CD8-positive, alpha-beta memory T cell (primary cell): ENCODE measurements around the gene HTR3B. TPM values are rescaled to one million over a fixed set of nuclear protein-coding genes. Genes with fewer than 3 reads are reported as not detected.
A peak's percentile ranks its signal among the peaks of the same experiment; 100 is the strongest.

Source experiments
- CTCF ChIA-PET: fragments of 350-600 bp; sonication (Branson Sonifier 250); formaldehyde crosslinking; loops from one replicate; lab custom pipeline; 2021; ENCODE audit warnings: antibody characterized with exemption; lab: Charles Lee
- POLR2A ChIA-PET: fragments of 350-600 bp; sonication (Branson Sonifier 250); formaldehyde crosslinking; loops from one replicate; lab custom pipeline; 2021; ENCODE audit warnings: antibody characterized with exemption; lab: Charles Lee
- DNase-seq, 5 donors: peaks; one replicate each; pipeline versions ENCODE4 v3.0.0 to v3.0.0-alpha.2; 2020 to 2022; ENCODE audit warnings: mixed read lengths in 1 of 5
- H3K27ac ChIP-seq: one replicate; pipeline ENCODE4 v1.7.0; 2013; ENCODE audit warnings: low read depth, mild to moderate bottlenecking, low read length, moderate library complexity
- H3K27me3 ChIP-seq: 2 replicates; pipeline ENCODE4 v1.7.0; 2013; ENCODE audit warnings: low read length, mild to moderate bottlenecking; ENCODE audit not compliant: insufficient read depth, poor library complexity, severe bottlenecking
- H3K36me3 ChIP-seq: 2 replicates; pipeline ENCODE4 v1.7.0; 2013; ENCODE audit warnings: mild to moderate bottlenecking, low read length, moderate library complexity; ENCODE audit not compliant: insufficient read depth
- H3K4me1 ChIP-seq: 2 replicates; pipeline ENCODE4 v1.7.0; 2013; ENCODE audit warnings: mild to moderate bottlenecking, low read length, moderate library complexity; ENCODE audit not compliant: insufficient read depth
- H3K4me3 ChIP-seq: 2 replicates; pipeline ENCODE4 v1.7.0; 2013; ENCODE audit warnings: mild to moderate bottlenecking, low read length
- H3K9me3 ChIP-seq: 2 replicates; pipeline ENCODE4 v1.7.0; 2013; ENCODE audit warnings: mild to moderate bottlenecking, low read length
- H3K27ac Mint-ChIP-seq, 8 donors: one replicate each; pipeline ENCODE4 v1.8.0; 2020 to 2021; ENCODE audit warnings: mixed read lengths in 8 of 8, mild to moderate bottlenecking in 6 of 8, inconsistent platforms in 3 of 8, moderate library complexity in 3 of 8
- H3K27me3 Mint-ChIP-seq, 2 donors: one replicate each; pipeline ENCODE4 v1.8.0; 2020 to 2021; ENCODE audit warnings: mixed read lengths in 2 of 2, mild to moderate bottlenecking in 1 of 2, moderate library complexity in 1 of 2
- H3K36me3 Mint-ChIP-seq, 3 donors: one replicate each; pipeline ENCODE4 v1.8.0; 2020 to 2021; ENCODE audit warnings: mixed read lengths in 3 of 3, inconsistent platforms in 1 of 3, mild to moderate bottlenecking in 1 of 3
- H3K4me1 Mint-ChIP-seq, 3 donors: one replicate each; pipeline ENCODE4 v1.8.0; 2020 to 2021; ENCODE audit warnings: mixed read lengths in 3 of 3, inconsistent platforms in 1 of 3, mild to moderate bottlenecking in 1 of 3
- H3K4me3 Mint-ChIP-seq, 7 donors: one replicate each; pipeline ENCODE4 v1.8.0; 2020 to 2021; ENCODE audit warnings: mixed read lengths in 7 of 7, mild to moderate bottlenecking in 6 of 7, moderate library complexity in 4 of 7, inconsistent platforms in 2 of 7
- H3K9me3 Mint-ChIP-seq, 5 donors: one replicate each; pipeline ENCODE4 v1.8.0; 2020 to 2022; ENCODE audit warnings: mixed read lengths in 5 of 5, mild to moderate bottlenecking in 3 of 5, moderate library complexity in 2 of 5, inconsistent platforms in 1 of 5
- polyA plus RNA-seq: library from polyadenylated mRNA; unstranded; fragments of 300-500 nt; fragmentation: Illumina TruSeq; gene quantifications from one replicate; pipeline ENCODE4 v1.2.3, GENCODE V29; 2021
- total RNA-seq, 2 experiments: library from RNA; stranded (reverse); gene quantifications; one replicate each; pipeline ENCODE4 v1.2.3, GENCODE V29; 2021

HTR3B gene
- total and polyA plus RNA-seq, 3 experiments from 2014 or later, result not detected

DNA sequence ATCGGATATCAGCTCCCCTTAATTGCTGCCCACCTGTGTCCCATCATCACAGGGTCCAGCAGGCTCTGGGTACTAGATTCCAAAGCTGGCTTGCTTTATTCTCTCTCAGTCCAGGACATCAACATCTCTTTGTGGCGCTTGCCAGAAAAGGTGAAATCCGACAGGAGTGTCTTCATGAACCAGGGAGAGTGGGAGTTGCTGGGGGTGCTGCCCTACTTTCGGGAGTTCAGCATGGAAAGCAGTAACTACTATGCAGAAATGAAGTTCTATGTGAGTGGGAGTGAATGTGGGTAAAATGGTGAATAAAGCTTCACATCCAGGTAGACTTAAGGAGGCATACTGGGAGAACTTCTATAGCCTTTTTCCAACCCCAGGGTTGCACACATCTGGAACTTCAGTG is 81.3 kb downstream of the HTR3B start:
- no peak overlapping the region for H3K4me3 Mint-ChIP-seq
- Histone ChIP-seq H3K27ac (no peak overlapping the region), H3K9me3 (no peaks in the 10 kb centered on the region), H3K4me3 (no peak overlapping the region), H3K36me3 (no peaks in the 10 kb centered on the region), H3K4me1 (no peaks in the 10 kb centered on the region), H3K27me3 (no peaks in the 10 kb centered on the region)
- H3K27me3 Mint-ChIP-seq, result peaks cover 20 to 45% of the 10 kb centered on the region in 2 donors
- no peak overlapping the region for H3K27ac Mint-ChIP-seq
- POLR2A ChIA-PET, result no interaction called here
- H3K4me1 Mint-ChIP-seq, result no peaks in the 10 kb centered on the region
- DNase-seq, result no peak
- H3K36me3 Mint-ChIP-seq, result no peaks in the 10 kb centered on the region
- CTCF ChIA-PET, result no interaction called here
- H3K9me3 Mint-ChIP-seq, result no peaks in the 10 kb centered on the region

- Mint-ChIP-seq H3K27ac (no peak overlapping the region), H3K27me3 (peaks cover 22 to 50% of the 10 kb centered on the region in 2 donors), H3K9me3 (no peaks in the 10 kb centered on the region), H3K36me3 (no peaks in the 10 kb centered on the region), H3K4me3 (no peak overlapping the region), H3K4me1 (no peaks in the 10 kb centered on the region)
- H3K36me3 ChIP-seq, result no peaks in the 10 kb centered on the region
- ChIA-PET POLR2A (no interaction called here), CTCF (interaction anchor here (1.4 kb wide), 1 partner anchor 275 kb away, joined by 5 read pairs; no protein-coding TSS in a partner anchor)
- H3K27me3 ChIP-seq, result peaks cover 4% of the 10 kb centered on the region
- no peak overlapping the region for H3K4me3 ChIP-seq
- H3K27ac ChIP-seq, result no peak overlapping the region
- DNase-seq, result no peak
- no peaks in the 10 kb centered on the region for H3K9me3 ChIP-seq
- H3K4me1 ChIP-seq, result no peaks in the 10 kb centered on the region
Measured at GRCh38 chr11:113986351-113987140, 82.0 kb downstream of the HTR3B start.

GRCh38 chr11:113989381-113989780 is 84.8 kb downstream of the HTR3B start:
- no peak overlapping the region for H3K27ac Mint-ChIP-seq
- no peak overlapping the region for H3K27ac ChIP-seq
- H3K9me3 Mint-ChIP-seq, result no peaks in the 10 kb centered on the region
- peaks cover 33 to 58% of the 10 kb centered on the region in 2 donors for H3K27me3 Mint-ChIP-seq
- peaks cover 17% of the 10 kb centered on the region for H3K27me3 ChIP-seq
- no peak overlapping the region for H3K4me3 Mint-ChIP-seq
- no peaks in the 10 kb centered on the region for H3K4me1 ChIP-seq
- no peaks in the 10 kb centered on the region for H3K36me3 ChIP-seq
- H3K4me3 ChIP-seq, result no peak overlapping the region
- POLR2A ChIA-PET, result no interaction called here
- CTCF ChIA-PET, result interaction anchor here (11.6 kb wide), 1 partner anchor 273 kb away, joined by 149 read pairs; no protein-coding TSS in a partner anchor
- H3K4me1 Mint-ChIP-seq, result no peaks in the 10 kb centered on the region
- no peaks in the 10 kb centered on the region for H3K36me3 Mint-ChIP-seq
- H3K9me3 ChIP-seq, result no peaks in the 10 kb centered on the region
- DNase-seq, result no peak

DNA sequence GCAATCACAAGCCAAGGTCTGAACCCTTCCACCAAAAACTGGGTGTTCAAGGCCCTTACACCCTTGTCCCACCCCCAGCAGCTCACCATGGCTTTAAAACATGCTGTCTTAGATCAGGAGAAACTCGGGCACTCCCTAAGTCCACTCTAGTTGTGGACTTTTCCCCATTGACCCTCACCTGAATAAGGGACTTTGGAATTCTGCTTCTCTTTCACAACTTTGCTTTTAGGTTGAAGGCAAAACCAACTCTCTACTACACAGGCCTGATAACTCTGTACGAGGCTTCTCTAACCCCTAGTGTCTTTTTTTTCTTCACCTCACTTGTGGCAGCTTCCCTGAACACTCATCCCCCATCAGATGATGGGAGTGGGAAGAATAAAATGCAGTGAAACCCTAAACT is 85.3 kb downstream of the HTR3B start:
- Histone ChIP-seq H3K4me3 (no peak overlapping the region), H3K27ac (no peak overlapping the region), H3K9me3 (no peaks in the 10 kb centered on the region), H3K27me3 (peaks cover 17% of the 10 kb centered on the region), H3K36me3 (no peaks in the 10 kb centered on the region), H3K4me1 (no peaks in the 10 kb centered on the region)
- no peak for DNase-seq
- CTCF ChIA-PET, result interaction anchor here (11.6 kb wide), 1 partner anchor 272 kb away, joined by 149 read pairs; no protein-coding TSS in a partner anchor
- no peaks in the 10 kb centered on the region for H3K9me3 Mint-ChIP-seq
- no peak overlapping the region for H3K4me3 Mint-ChIP-seq
- no peaks in the 10 kb centered on the region for H3K4me1 Mint-ChIP-seq
- no peaks in the 10 kb centered on the region for H3K36me3 Mint-ChIP-seq
- no peak overlapping the region for H3K27ac Mint-ChIP-seq
- POLR2A ChIA-PET, result no interaction called here
- H3K27me3 Mint-ChIP-seq, result peaks cover 37 to 60% of the 10 kb centered on the region in 2 donors

DNA sequence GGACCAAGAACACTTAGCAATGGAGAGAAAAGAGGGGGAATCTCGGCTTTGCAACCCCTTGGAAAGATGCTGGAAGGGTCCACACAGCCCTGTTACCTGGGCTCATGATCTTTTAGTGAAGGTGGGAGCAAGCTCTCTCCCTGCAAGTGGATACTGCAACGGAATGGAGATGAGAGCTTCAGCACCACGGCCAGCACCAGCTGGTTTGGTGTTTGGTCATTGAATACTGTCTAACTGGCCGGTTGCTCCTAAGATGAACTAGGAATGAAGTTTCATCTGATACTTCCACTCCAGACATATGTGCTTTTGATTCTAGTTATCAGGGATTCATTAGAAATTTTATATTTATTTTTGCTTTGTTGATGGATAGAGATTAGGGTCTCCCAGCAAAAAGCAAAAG is 86.6 kb downstream of the HTR3B start:
- Mint-ChIP-seq H3K36me3 (no peaks in the 10 kb centered on the region), H3K27ac (no peak overlapping the region), H3K4me3 (no peak overlapping the region), H3K4me1 (no peaks in the 10 kb centered on the region), H3K9me3 (no peaks in the 10 kb centered on the region), H3K27me3 (peaks cover 38 to 60% of the 10 kb centered on the region in 2 donors)
- Histone ChIP-seq H3K4me3 (no peak overlapping the region), H3K27ac (no peak overlapping the region), H3K36me3 (no peaks in the 10 kb centered on the region), H3K9me3 (no peaks in the 10 kb centered on the region), H3K4me1 (no peaks in the 10 kb centered on the region), H3K27me3 (peaks cover 17% of the 10 kb centered on the region)
- ChIA-PET POLR2A (no interaction called here), CTCF (interaction anchor here (1.0 to 11.6 kb wide), 2 partner anchors 12 to 271 kb away, joined by 3 to 149 read pairs; no protein-coding TSS in a partner anchor)
- no peak for DNase-seq

- Histone ChIP-seq H3K36me3 (no peaks in the 10 kb centered on the region), H3K27me3 (peaks cover 17% of the 10 kb centered on the region), H3K4me1 (no peaks in the 10 kb centered on the region), H3K4me3 (no peak overlapping the region), H3K27ac (no peak overlapping the region), H3K9me3 (no peaks in the 10 kb centered on the region)
- no peak for DNase-seq
- H3K36me3 Mint-ChIP-seq, result no peaks in the 10 kb centered on the region
- peaks cover 35 to 54% of the 10 kb centered on the region in 2 donors for H3K27me3 Mint-ChIP-seq
- CTCF ChIA-PET, result interaction anchor here (1.0 to 11.6 kb wide), 2 partner anchors 13 to 270 kb away, joined by 3 to 149 read pairs; no protein-coding TSS in a partner anchor
- H3K4me1 Mint-ChIP-seq, result no peaks in the 10 kb centered on the region
- no peak overlapping the region for H3K4me3 Mint-ChIP-seq
- no peaks in the 10 kb centered on the region for H3K9me3 Mint-ChIP-seq
- POLR2A ChIA-PET, result no interaction called here
- H3K27ac Mint-ChIP-seq, result peak overlapping the region in 1 of 8 donors; percentile 66
Measured at GRCh38 chr11:113991718-113992458, 87.3 kb downstream of the HTR3B start.

DNA sequence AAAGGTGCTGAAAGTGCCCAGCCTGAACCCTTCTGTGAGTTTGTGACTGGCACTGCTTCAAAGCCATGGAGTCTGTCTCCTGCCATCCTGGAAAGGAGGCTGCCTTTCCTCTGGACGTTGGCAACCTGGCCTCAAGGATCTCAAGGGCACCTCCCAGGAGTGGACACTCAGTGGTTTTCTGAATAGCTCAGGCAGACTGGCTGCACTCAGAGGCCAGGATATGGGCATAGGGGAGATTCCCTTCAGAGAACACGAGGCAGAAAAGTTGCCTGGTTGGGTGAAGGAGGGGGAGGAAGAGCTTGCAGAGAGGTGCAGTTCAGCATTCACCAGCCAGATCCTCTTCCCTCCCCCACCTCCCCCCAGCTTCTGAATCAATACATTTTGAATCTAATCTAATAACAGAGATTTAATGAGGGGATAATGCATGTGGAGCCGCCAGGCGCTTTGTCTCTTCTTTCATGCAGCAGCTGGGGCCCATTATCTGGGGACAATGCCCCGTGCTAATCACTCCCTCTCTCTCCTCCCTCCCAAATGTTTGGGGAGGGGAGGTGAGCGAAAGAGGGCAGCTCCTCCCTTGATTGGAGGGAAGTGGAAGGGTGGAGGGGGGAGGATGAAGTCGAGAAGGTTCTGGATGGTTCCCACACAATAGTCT is 88.0 kb downstream of the HTR3B start:
- POLR2A ChIA-PET, result no interaction called here
- H3K27me3 ChIP-seq, result peaks cover 17% of the 10 kb centered on the region

More for the DNA sequence above, 88.0 kb downstream of the HTR3B start:
- Histone ChIP-seq H3K4me3 (no peak overlapping the region), H3K9me3 (no peaks in the 10 kb centered on the region), H3K27ac (no peak overlapping the region), H3K4me1 (no peaks in the 10 kb centered on the region), H3K36me3 (no peaks in the 10 kb centered on the region)
- DNase-seq, result no peak
- Mint-ChIP-seq H3K4me3 (no peak overlapping the region), H3K27ac (no peak overlapping the region), H3K27me3 (peaks cover 33 to 51% of the 10 kb centered on the region in 2 donors), H3K36me3 (no peaks in the 10 kb centered on the region), H3K9me3 (no peaks in the 10 kb centered on the region), H3K4me1 (no peaks in the 10 kb centered on the region)
- CTCF ChIA-PET, result interaction anchor here (2.7 to 11.6 kb wide), 4 partner anchors 97 to 270 kb away, joined by 8 to 149 read pairs (median 16); no protein-coding TSS in a partner anchor
